ENCODE measurements around the gene BMP8B. TPM values are rescaled to one million over a fixed set of nuclear protein-coding genes. Genes with fewer than 3 reads are reported as not detected.

BMP8B gene
- total RNA-seq, 4 donors from 2014 or later, result 0.12 to 0.31 (median 0.15) TPM; not detected in 1

DNA sequence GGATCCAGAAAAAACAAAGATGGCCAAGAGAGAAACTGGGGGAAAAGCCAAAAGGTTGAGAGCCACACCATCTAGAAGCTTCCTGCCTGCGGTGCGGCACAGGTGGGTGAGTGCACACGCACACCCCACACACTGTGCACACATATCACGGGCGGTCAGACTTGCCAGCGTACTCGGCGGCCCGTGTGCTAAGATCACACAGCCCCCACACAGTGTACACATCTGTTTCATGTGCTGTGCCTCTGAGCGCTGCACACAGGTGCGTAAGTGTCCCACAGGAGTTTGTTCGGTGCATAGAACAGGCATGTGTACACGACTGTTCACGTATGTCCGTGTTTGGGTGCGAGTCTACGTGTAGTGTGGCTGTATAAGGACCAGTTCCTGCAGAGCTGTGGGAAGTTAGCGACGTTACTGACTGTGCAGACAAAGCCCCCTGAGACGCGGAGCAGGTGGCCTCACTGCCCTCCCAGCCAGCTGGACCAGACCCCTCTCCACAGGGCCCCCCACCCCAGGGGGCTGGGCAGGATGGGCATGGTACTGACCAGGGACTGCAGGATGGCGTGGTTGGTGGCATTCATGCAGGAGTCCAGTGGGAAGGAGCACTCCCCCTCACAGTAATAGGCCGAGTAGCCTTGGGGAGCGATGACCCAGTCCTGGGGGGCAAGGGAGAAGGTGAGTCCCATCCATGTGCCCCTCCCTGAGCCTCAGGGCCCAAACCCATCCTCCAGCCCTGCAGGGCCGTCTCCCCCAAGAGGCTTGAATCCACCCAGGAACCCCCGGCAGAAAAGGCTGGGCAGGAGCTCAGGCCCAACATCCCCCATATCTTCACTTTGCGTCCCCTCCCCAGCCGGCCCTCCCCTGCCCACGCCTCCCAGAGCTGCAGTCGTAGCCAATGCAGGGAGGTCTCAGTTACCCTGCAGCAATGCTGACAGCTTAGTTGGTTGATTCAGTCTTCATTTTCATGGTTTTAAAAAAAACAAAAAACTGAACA lies 25.8 kb downstream of the BMP8B start:
- Histone ChIP-seq H3K27ac (no peak overlapping the region), H3K36me3 (peaks cover 0 to 9% of the 10 kb centered on the region in 2 donors), H3K4me1 (no peaks in the 10 kb centered on the region), H3K4me3 (no peak overlapping the region), H3K9me3 (no peaks in the 10 kb centered on the region), H3K27me3 (no peaks in the 10 kb centered on the region)
- TF ChIP-seq, protein P1, sequence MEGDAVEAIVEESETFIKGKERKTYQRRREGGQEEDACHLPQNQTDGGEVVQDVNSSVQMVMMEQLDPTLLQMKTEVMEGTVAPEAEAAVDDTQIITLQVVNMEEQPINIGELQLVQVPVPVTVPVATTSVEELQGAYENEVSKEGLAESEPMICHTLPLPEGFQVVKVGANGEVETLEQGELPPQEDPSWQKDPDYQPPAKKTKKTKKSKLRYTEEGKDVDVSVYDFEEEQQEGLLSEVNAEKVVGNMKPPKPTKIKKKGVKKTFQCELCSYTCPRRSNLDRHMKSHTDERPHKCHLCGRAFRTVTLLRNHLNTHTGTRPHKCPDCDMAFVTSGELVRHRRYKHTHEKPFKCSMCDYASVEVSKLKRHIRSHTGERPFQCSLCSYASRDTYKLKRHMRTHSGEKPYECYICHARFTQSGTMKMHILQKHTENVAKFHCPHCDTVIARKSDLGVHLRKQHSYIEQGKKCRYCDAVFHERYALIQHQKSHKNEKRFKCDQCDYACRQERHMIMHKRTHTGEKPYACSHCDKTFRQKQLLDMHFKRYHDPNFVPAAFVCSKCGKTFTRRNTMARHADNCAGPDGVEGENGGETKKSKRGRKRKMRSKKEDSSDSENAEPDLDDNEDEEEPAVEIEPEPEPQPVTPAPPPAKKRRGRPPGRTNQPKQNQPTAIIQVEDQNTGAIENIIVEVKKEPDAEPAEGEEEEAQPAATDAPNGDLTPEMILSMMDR (IDR thresholded peaks at IDR 0.05 in 4 of 5, conservative IDR thresholded peaks at IDR 0.05 in 1 of 5), result no peak
- TF ChIP-seq POLR2A (IDR thresholded peaks at IDR 0.05), result no peak
- ATAC-seq, result no peak
- no peak for DNase-seq
- in situ Hi-C loops (cut with MboI; ENCODE audit: low sequenced_read_pairs in 4 of 4) (no loop called here), intact Hi-C loops (cut with DNase I; ENCODE audit: low total_unique reads) (no loop called here)

DNA sequence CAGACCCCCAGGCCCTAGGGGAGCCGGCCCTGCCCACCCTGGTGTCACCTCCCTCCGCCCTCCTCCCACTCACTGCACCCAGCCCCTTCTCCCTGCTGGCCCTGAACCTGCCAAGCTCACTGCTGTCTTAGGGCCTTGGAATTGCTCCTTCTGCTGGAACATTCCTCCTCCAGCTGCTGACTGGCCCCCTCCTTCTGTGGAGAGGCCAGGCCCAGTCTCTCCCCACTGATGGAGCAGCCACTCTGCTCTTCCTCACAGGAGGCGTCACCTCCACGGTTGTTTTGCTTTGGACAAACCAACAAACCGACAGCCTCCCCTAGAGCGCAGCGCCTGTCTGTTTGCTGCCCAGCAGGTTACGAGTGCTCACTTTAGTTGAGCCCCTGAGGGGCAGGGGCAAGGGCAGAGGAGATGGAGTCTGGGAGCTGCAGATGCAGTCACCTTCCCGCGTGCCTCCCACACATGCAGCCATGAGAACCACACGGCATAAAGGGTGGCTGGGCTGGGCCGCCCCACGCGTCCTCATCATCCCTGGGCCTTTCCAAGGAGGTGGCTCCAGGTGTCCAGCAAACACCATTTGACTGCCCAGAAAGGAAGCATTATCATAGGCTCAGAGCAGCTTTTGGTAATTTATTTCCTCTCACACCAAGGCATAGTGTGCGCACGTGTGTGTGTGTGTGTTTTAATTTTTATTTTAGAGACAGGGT lies 27.0 kb downstream of the BMP8B start:
- Histone ChIP-seq H3K27ac (no peak overlapping the region), H3K27me3 (no peaks in the 10 kb centered on the region), H3K4me1 (no peaks in the 10 kb centered on the region), H3K4me3 (no peak overlapping the region), H3K9me3 (no peaks in the 10 kb centered on the region), H3K36me3 (peaks cover 0 to 16% of the 10 kb centered on the region in 2 donors)
- no peak for DNase-seq
- in situ Hi-C loops (cut with MboI; ENCODE audit: low sequenced_read_pairs in 4 of 4) (no loop called here), intact Hi-C loops (cut with DNase I; ENCODE audit: low total_unique reads) (no loop called here)
- ATAC-seq, result no peak
- TF ChIP-seq, protein P1 (IDR thresholded peaks at IDR 0.05 in 4 of 5, conservative IDR thresholded peaks at IDR 0.05 in 1 of 5), result no peak
- no peak for TF ChIP-seq POLR2A (IDR thresholded peaks at IDR 0.05)

DNA sequence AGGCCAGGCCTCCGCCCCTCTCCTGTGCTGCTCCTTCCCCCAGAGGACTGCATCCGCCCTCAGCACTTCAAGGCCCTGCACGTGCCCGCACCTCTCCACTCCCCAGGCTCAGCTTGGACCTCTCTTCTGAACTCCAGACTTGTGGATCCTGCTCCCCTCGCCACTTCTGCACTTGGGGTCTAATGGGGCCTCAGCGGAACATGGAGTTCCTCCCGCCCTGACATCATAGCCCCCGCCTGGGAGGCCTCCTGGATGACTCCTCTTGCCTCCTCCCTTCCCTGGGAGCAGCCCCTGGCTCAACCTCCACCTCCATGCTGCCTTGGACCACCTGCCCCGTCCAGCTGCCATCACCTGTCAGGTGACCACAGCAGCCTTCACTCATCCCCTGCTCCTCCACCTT lies 27.6 kb downstream of the BMP8B start:
- no peaks in the 10 kb centered on the region for H3K4me1 ChIP-seq
- no peak for DNase-seq
- H3K9me3 ChIP-seq, result no peaks in the 10 kb centered on the region
- H3K27me3 ChIP-seq, result no peaks in the 10 kb centered on the region
- H3K4me3 ChIP-seq, result no peak overlapping the region
- H3K36me3 ChIP-seq, result peaks cover 0 to 23% of the 10 kb centered on the region in 2 donors
- in situ Hi-C loops (cut with MboI; ENCODE audit: low sequenced_read_pairs in 4 of 4) (no loop called here), intact Hi-C loops (cut with DNase I; ENCODE audit: low total_unique reads) (no loop called here)
- no peak for ATAC-seq
- TF ChIP-seq, protein P1 (IDR thresholded peaks at IDR 0.05 in 4 of 5, conservative IDR thresholded peaks at IDR 0.05 in 1 of 5), result no peak
- no peak for TF ChIP-seq POLR2A (IDR thresholded peaks at IDR 0.05)
- H3K27ac ChIP-seq, result no peak overlapping the region

DNA sequence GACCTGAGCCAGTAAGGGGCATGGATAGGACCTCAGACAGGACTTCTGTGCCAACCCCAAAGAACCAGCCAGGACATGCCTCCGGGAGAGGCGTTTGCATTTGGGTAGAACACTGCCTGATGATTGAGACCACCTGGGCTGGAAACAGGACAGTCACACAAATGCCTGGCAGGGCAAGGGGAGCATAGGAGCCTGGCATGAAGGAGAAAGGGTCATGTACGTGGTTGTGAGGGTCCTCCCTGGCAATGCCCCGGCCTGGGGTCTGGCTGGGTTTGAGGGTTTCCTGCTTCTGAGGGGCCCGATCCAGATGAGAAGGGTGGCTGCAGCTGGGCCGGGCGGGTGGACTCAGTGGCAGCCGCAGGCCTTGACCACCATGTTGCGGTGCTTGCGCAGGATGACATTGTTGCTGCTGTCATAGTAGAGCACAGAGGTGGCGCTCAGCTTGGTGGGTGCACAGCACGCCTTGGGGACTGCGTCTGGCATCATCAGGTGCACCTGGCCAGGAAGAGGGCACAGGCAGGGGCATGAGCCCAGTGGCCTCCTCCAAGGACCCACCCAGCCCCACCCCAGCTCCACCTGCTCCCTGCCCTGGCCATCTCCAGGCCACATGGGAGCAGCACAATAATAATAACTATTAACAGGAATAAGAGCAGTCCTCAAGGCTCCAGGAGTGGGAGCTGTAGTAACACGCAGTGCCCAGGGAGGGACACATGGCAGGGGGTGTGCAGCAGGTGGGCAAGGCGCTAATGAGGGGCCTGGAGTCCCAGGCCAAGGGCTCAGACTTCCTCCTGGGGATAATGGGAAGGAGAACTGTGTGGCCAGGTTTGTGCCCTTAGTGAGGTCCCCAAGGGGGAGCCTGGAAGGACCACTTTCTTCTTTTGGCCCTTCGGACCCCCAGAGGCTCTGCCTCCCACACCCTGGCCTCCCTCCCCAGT lies 28.3 kb downstream of the BMP8B start:
- H3K36me3 ChIP-seq, result peaks cover 0 to 30% of the 10 kb centered on the region in 2 donors

More for the DNA sequence above, 28.3 kb downstream of the BMP8B start:
- TF ChIP-seq, protein P1 (IDR thresholded peaks at IDR 0.05 in 4 of 5, conservative IDR thresholded peaks at IDR 0.05 in 1 of 5), result no peak
- no peak for TF ChIP-seq POLR2A (IDR thresholded peaks at IDR 0.05)
- DNase-seq (no peak), ATAC-seq (no peak)
- Histone ChIP-seq H3K4me3 (no peak overlapping the region), H3K27ac (no peak overlapping the region), H3K4me1 (no peaks in the 10 kb centered on the region), H3K9me3 (no peaks in the 10 kb centered on the region), H3K27me3 (no peaks in the 10 kb centered on the region)
- in situ Hi-C loops (cut with MboI; ENCODE audit: low sequenced_read_pairs in 4 of 4), result no loop called here
- intact Hi-C loops (cut with DNase I; ENCODE audit: low total_unique reads), result no loop called here

Measured in gastrocnemius medialis (tissue), 4 donors.